Thoracic aorta (tissue), 2 donors: Measurements from ENCODE around the gene PDIA6. TPM values are rescaled to one million over a fixed set of nuclear protein-coding genes. Genes with fewer than 3 reads are reported as not detected.
"Not testable (repeated sequence)": the region's sequence is repeated elsewhere in the genome, so short reads cannot be mapped to it uniquely, and the experiment has no call there.

Source experiments
- ATAC-seq: fragments of 150-250 bp; one replicate; pipeline ENCODE4 v1.8.0; 2017; ENCODE audit warnings: low read depth; ENCODE audit not compliant: insufficient number of reproducible peaks, low FRiP score
- DNase-seq: peaks from one replicate; pipeline ENCODE4 v3.0.0-alpha.2; 2020; ENCODE audit warnings: low spot score
- H3K27ac ChIP-seq, 2 donors: fragments of 200-600 bp; sonication (generic); 1 replicate in 1 of 2; 2 replicates in 1 of 2; pipeline ENCODE4 v1.5.1; 2016; ENCODE audit warnings: mild to moderate bottlenecking in 2 of 2, moderate library complexity in 2 of 2
- H3K27me3 ChIP-seq: fragments of 200-600 bp; sonication (generic); replicated peaks from 2 replicates; pipeline ENCODE4 v1.6.0; 2016; ENCODE audit warnings: mild to moderate bottlenecking; ENCODE audit not compliant: insufficient read depth
- H3K36me3 ChIP-seq: fragments of 200-600 bp; sonication (generic); one replicate; pipeline ENCODE4 v1.5.1; 2016
- H3K4me1 ChIP-seq, 2 donors: fragments of 200-600 bp; sonication (generic); 1 replicate in 1 of 2; 2 replicates in 1 of 2; pipeline versions ENCODE4 v1.5.1 to v1.6.0; 2016; ENCODE audit warnings: low read depth in 2 of 2, mild to moderate bottlenecking in 1 of 2; ENCODE audit not compliant: control insufficient read depth in 1 of 2
- H3K4me3 ChIP-seq: fragments of 200-600 bp; sonication (generic); 2 replicates; pipeline ENCODE4 v1.5.1; 2016; ENCODE audit warnings: mild to moderate bottlenecking
- H3K9me3 ChIP-seq: fragments of 200-600 bp; sonication (generic); 2 replicates; pipeline ENCODE4 v1.5.1; 2016
- total RNA-seq, 2 donors: library from RNA; depleted of rRNA; stranded (reverse); fragments of >200 nt; gene quantifications; one replicate each; pipeline versions ENCODE4 v1.1.0 to v1.2.3, GENCODE V29; 2016
- TF ChIP-seq, protein P1 (sequence below): fragments of 200-600 bp; sonication (generic); IDR thresholded peaks from one replicate; pipeline ENCODE4 v1.5.1; 2019; ENCODE audit warnings: antibody characterized with exemption

Gene PDIA6
- total RNA-seq, 2 donors from 2014 or later: 94.9 to 100 TPM

DNA sequence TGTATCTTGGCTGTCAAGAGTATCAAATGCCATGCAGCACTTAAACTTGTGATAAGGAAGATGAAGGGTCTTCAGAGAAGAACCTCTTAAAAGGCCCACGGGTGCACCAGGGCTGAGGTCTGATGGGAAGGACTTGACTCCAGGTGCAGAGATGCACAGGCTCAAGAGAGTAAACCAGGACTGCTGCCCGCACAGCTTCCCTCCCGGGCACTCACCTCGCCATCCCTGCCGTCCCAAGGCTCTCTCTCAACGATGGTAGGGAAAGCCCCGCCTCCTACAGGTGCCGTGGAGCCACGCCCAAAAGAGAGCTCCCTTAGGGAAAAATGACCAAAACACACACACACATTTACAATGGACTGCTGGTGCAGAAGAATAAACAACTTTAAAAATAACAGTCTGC is 27.9 kb downstream of the PDIA6 start:
- TF ChIP-seq, protein P1, sequence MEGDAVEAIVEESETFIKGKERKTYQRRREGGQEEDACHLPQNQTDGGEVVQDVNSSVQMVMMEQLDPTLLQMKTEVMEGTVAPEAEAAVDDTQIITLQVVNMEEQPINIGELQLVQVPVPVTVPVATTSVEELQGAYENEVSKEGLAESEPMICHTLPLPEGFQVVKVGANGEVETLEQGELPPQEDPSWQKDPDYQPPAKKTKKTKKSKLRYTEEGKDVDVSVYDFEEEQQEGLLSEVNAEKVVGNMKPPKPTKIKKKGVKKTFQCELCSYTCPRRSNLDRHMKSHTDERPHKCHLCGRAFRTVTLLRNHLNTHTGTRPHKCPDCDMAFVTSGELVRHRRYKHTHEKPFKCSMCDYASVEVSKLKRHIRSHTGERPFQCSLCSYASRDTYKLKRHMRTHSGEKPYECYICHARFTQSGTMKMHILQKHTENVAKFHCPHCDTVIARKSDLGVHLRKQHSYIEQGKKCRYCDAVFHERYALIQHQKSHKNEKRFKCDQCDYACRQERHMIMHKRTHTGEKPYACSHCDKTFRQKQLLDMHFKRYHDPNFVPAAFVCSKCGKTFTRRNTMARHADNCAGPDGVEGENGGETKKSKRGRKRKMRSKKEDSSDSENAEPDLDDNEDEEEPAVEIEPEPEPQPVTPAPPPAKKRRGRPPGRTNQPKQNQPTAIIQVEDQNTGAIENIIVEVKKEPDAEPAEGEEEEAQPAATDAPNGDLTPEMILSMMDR: no peak
- DNase-seq (no peak), ATAC-seq (no peak)
- no peak overlapping the region for H3K27ac ChIP-seq
- no peak overlapping the region for H3K4me3 ChIP-seq
- no peaks in the 10 kb centered on the region for H3K9me3 ChIP-seq
- no peaks in the 10 kb centered on the region for H3K4me1 ChIP-seq
- H3K27me3 ChIP-seq: no peaks in the 10 kb centered on the region
- peaks cover 62% of the 10 kb centered on the region for H3K36me3 ChIP-seq

DNA sequence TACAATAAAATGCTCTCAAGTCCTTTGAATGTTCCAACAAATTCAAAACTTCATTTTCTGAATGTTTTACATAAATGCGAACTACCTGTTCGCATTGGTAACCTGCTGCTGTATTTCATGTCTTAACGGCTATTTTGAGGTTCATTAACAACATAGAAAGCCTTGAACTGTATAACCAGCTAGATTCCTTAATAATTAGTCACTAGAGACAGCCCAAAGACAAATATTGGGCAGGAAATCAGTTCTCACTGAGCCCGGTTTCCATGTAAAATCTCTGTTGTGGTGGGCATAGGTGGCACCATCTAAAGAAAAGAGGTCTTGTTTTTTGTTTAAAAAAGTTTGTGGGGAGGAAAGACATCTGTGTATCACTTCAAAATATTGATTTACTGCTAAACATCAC is 29.2 kb downstream of the PDIA6 start:
- TF ChIP-seq, protein P1: no peak

DNA sequence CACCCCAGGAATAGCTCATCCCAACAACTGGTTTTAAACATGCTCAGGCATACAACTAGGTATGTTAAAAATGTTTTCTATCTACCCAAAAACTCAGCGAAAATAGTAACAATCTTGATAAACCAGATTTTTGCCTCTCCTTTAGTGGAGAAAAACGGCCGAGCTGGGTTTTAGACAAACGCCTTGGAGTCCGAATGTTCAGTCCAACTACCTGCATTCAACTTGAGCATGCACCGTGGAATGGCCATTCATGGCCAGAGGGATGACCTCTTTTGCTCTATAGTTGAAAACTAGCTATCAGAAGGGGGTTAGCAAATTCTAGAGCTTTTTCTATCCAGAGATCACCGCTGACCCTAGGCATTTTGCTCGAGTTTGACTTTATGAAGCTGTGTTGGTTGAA is 30.8 kb downstream of the PDIA6 start:
- Histone ChIP-seq H3K27me3 (no peaks in the 10 kb centered on the region), H3K4me1 (no peaks in the 10 kb centered on the region), H3K36me3 (peaks cover 47% of the 10 kb centered on the region), H3K27ac (no peak overlapping the region), H3K4me3 (no peak overlapping the region), H3K9me3 (no peaks in the 10 kb centered on the region)
- TF ChIP-seq, protein P1: no peak
- ATAC-seq (no peak), DNase-seq (no peak)

More for the DNA sequence above, 29.2 kb downstream of the PDIA6 start:
- no peak overlapping the region for H3K27ac ChIP-seq
- no peaks in the 10 kb centered on the region for H3K4me1 ChIP-seq
- H3K4me3 ChIP-seq: no peak overlapping the region
- no peak for ATAC-seq
- H3K36me3 ChIP-seq: peaks cover 55% of the 10 kb centered on the region
- DNase-seq: no peak
- H3K27me3 ChIP-seq: no peaks in the 10 kb centered on the region
- no peaks in the 10 kb centered on the region for H3K9me3 ChIP-seq

DNA sequence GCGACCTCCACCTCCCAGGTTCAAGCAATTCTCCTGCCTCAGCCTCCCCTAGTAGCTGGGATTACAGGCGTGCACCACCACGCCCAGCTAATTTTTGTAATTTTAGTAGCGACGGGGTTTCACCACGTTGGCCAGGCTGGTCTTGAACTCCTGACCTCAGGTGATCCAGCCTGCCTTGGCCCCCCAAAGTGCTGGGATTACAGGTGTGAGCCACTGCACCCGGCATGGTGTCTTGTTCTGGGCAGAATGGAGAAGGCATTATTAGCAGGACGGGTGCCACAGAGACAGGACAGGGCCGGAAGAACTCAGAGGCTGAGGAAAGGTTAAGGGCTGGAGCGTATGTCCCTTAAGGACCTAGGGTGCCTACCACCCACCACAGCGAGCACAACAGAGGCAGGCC is 31.8 kb downstream of the PDIA6 start:
- ATAC-seq, DNase-seq, H3K4me3 ChIP-seq, H3K27me3 ChIP-seq, H3K4me1 ChIP-seq, H3K9me3 ChIP-seq, H3K27ac ChIP-seq: not testable (repeated sequence)
- H3K36me3 ChIP-seq: peaks cover 40% of the 10 kb centered on the region

DNA sequence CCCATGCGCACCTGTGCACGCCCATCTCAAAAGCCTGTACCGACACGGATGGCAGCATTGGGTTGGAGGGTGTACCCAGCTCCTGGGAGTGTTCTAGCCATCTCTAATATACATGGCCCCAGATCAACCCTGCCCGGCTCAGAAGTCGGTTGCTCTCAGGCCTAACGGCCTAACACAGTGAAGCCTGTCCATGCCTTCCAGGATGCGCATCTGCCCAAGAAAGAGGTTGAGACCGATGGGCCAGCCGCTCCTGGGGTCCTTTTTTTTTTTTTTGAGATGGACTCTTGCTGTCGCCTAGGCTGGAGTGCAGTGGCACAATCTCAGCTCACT is 32.1 kb downstream of the PDIA6 start:
- H3K36me3 ChIP-seq: peaks cover 40% of the 10 kb centered on the region

More for the DNA sequence above, 32.1 kb downstream of the PDIA6 start:
- no peak for ATAC-seq
- Histone ChIP-seq H3K4me3 (no peak overlapping the region), H3K9me3 (no peaks in the 10 kb centered on the region), H3K27me3 (no peaks in the 10 kb centered on the region), H3K27ac (no peak overlapping the region), H3K4me1 (no peaks in the 10 kb centered on the region)
- no peak for DNase-seq
- TF ChIP-seq, protein P1: no peak
